SK-N-SH treated with all-trans-retinoic acid at 6 μM for 48 hours (cell line): ENCODE results near the gene KIAA0753.
"Not testable (repeated sequence)": the region's sequence is repeated elsewhere in the genome, so short reads cannot be mapped to it uniquely, and the experiment has no call there.

Experiments used
- ATAC-seq: fragments of 200-7000 bp; cut with Tn5 transposase; 3 replicates; pipeline ENCODE4 v1.9.1; 2020; ENCODE audit warnings: mild to moderate bottlenecking, moderate library complexity
- ARNTL ChIP-seq: fragments of 450-650 bp; formaldehyde crosslinking; IDR thresholded peaks from 2 replicates; pipeline ENCODE4 v1.5.0; 2020; ENCODE audit warnings: low read depth, mild to moderate bottlenecking, moderate library complexity, borderline replicate concordance
- BACH2 ChIP-seq: fragments of 250-450 bp; sonication (Bioruptor Pico); IDR thresholded peaks from 2 replicates; pipeline ENCODE4 v1.9.0; 2021; ENCODE audit warnings: mild to moderate bottlenecking, borderline replicate concordance
- CSDC2 ChIP-seq: fragments of 250-450 bp; sonication (Bioruptor Pico); IDR thresholded peaks from 2 replicates; pipeline ENCODE4 v1.5.0; 2020; ENCODE audit warnings: mild to moderate bottlenecking, moderate library complexity
- PPARA ChIP-seq: fragments of 250-450 bp; sonication (Bioruptor Pico); IDR thresholded peaks from 2 replicates; pipeline ENCODE4 v1.5.0; 2020; ENCODE audit warnings: mild to moderate bottlenecking, borderline replicate concordance
- RARB ChIP-seq: fragments of 250-450 bp; sonication (Bioruptor Pico); IDR thresholded peaks from 2 replicates; pipeline ENCODE4 v1.8.0; 2021; ENCODE audit warnings: mild to moderate bottlenecking, moderate library complexity
- SNAI2 ChIP-seq: fragments of 250-450 bp; sonication (Bioruptor Pico); IDR thresholded peaks from 2 replicates; pipeline ENCODE4 v1.5.0; 2020; ENCODE audit warnings: mild to moderate bottlenecking, moderate library complexity
- TCF4 ChIP-seq: fragments of 250-450 bp; sonication (Bioruptor Pico); IDR thresholded peaks from 2 replicates; pipeline ENCODE4 v1.8.0; 2021; ENCODE audit warnings: mild to moderate bottlenecking, moderate library complexity, borderline replicate concordance
- TOX ChIP-seq: fragments of 250-450 bp; sonication (Bioruptor Pico); IDR thresholded peaks from 2 replicates; pipeline ENCODE4 v1.8.0; 2021; ENCODE audit warnings: mild to moderate bottlenecking, moderate library complexity, borderline replicate concordance
- ZC3H10 ChIP-seq: fragments of 250-450 bp; sonication (Bioruptor Pico); IDR thresholded peaks from 2 replicates; pipeline ENCODE4 v1.5.1; 2021; ENCODE audit warnings: mild to moderate bottlenecking, moderate library complexity
- ZFP30 ChIP-seq: fragments of 450-650 bp; formaldehyde crosslinking; IDR thresholded peaks from 2 replicates; pipeline ENCODE4 v1.5.0; 2022; ENCODE audit warnings: mild to moderate bottlenecking, moderate library complexity
- ZNF565 ChIP-seq: fragments of 450-650 bp; formaldehyde crosslinking; conservative IDR thresholded peaks from 2 replicates; pipeline ENCODE4 v1.5.0; 2020; ENCODE audit warnings: low read depth, mild to moderate bottlenecking, moderate library complexity
- ZNF70 ChIP-seq: fragments of 450-650 bp; formaldehyde crosslinking; IDR thresholded peaks from 2 replicates; pipeline ENCODE4 v1.5.0; 2020; ENCODE audit warnings: mild to moderate bottlenecking, moderate library complexity
- TF ChIP-seq, protein P1 (sequence below): fragments of 250-450 bp; sonication (Bioruptor Pico); IDR thresholded peaks from 2 replicates; pipeline ENCODE4 v1.8.0; 2021; ENCODE audit warnings: low read depth, mild to moderate bottlenecking, moderate library complexity, borderline replicate concordance
- TF ChIP-seq, protein P2 (sequence below): fragments of 250-450 bp; sonication (Bioruptor Pico); IDR thresholded peaks from 2 replicates; pipeline ENCODE4 v1.5.0; 2020; ENCODE audit warnings: mild to moderate bottlenecking, moderate library complexity
- TF ChIP-seq, protein P3 (sequence below): fragments of 250-450 bp; sonication (Bioruptor Pico); IDR thresholded peaks from 2 replicates; pipeline ENCODE4 v1.5.1; 2021; ENCODE audit warnings: mild to moderate bottlenecking, moderate library complexity
- TF ChIP-seq, protein P4 (sequence below): fragments of 250-450 bp; sonication (Bioruptor Pico); IDR thresholded peaks from 2 replicates; pipeline ENCODE4 v1.5.1; 2020; ENCODE audit warnings: low read depth, mild to moderate bottlenecking, moderate library complexity
- TF ChIP-seq, protein P5 (sequence below): fragments of 250-450 bp; sonication (Bioruptor Pico); IDR thresholded peaks from 2 replicates; pipeline ENCODE4 v1.8.0; 2020; ENCODE audit warnings: mild to moderate bottlenecking, moderate library complexity, borderline replicate concordance

KIAA0753 gene

DNA sequence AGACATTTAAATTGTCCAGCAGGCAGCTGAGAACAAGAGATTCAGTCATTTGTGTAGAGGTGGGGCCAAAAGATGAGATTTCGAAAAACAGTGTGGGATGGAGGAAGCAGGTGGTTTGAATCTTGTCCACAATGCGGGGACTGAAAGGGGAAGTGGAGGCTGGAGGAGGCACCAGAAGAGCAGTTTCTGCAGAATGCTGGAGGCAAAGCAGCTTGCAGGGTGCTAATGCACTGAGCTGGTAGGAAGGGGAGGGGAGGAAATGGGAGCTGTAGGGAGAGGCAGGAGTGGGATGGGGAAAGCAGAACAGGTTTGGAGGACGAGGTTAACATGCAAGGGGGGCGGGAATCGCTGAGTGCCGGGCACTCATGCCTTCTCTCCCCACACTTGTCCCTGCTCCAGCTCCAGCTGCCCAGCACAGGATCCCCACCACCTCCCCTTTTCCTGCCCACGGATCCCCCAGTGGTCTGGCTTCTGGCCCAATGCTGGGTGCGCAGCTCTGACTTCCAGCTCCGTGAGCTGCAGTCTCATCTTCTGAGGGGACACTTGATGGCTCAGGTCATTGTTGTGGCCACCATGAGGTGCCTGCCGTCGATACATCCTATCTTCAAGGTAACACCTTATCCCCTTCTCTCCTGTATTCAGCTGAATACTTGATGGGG lies 20.4 kb upstream of the KIAA0753 start (continued):
- TF ChIP-seq, protein P1, sequence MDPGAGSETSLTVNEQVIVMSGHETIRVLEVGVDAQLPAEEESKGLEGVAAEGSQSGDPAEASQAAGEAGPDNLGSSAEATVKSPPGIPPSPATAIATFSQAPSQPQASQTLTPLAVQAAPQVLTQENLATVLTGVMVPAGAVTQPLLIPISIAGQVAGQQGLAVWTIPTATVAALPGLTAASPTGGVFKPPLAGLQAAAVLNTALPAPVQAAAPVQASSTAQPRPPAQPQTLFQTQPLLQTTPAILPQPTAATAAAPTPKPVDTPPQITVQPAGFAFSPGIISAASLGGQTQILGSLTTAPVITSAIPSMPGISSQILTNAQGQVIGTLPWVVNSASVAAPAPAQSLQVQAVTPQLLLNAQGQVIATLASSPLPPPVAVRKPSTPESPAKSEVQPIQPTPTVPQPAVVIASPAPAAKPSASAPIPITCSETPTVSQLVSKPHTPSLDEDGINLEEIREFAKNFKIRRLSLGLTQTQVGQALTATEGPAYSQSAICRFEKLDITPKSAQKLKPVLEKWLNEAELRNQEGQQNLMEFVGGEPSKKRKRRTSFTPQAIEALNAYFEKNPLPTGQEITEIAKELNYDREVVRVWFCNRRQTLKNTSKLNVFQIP (CRISPR knock-in tag), result no peak
- TF ChIP-seq ZNF565 (CRISPR knock-in tag), result no peak
- TF ChIP-seq, all 23 proteins: peak for 0

DNA sequence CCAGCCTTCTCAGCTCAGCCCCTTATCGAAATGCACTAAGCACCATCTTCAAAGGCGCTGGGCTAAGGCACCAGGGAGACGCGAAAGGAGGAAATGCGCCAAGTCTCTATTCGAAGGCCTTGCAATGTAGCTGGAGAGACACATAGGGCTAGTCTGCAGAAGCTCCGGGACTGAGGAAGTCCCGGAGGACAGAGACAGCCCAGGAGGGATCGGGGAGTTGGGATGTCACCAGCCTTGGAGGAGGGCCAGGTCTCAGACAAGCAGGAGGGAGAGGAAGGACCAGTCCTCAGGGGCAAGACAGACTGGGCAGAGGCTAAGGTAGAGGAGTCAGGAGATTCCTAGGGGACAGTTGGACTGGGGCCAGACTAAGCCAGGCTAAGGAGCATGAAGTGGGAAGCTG lies 19.6 kb upstream of the KIAA0753 start:
- peak; percentile 15; the same call in 2 of the 3 replicates for ATAC-seq
- TF ChIP-seq ZNF565 (CRISPR knock-in tag), result no peak
- TF ChIP-seq TOX (CRISPR knock-in tag), result no peak
- TF ChIP-seq, protein P2, sequence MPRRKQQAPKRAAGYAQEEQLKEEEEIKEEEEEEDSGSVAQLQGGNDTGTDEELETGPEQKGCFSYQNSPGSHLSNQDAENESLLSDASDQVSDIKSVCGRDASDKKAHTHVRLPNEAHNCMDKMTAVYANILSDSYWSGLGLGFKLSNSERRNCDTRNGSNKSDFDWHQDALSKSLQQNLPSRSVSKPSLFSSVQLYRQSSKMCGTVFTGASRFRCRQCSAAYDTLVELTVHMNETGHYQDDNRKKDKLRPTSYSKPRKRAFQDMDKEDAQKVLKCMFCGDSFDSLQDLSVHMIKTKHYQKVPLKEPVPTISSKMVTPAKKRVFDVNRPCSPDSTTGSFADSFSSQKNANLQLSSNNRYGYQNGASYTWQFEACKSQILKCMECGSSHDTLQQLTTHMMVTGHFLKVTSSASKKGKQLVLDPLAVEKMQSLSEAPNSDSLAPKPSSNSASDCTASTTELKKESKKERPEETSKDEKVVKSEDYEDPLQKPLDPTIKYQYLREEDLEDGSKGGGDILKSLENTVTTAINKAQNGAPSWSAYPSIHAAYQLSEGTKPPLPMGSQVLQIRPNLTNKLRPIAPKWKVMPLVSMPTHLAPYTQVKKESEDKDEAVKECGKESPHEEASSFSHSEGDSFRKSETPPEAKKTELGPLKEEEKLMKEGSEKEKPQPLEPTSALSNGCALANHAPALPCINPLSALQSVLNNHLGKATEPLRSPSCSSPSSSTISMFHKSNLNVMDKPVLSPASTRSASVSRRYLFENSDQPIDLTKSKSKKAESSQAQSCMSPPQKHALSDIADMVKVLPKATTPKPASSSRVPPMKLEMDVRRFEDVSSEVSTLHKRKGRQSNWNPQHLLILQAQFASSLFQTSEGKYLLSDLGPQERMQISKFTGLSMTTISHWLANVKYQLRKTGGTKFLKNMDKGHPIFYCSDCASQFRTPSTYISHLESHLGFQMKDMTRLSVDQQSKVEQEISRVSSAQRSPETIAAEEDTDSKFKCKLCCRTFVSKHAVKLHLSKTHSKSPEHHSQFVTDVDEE (CRISPR knock-in tag), result no peak
- no peak for TF ChIP-seq ARNTL (CRISPR knock-in tag)
- TF ChIP-seq RARB, result no peak
- TF ChIP-seq, protein P3, sequence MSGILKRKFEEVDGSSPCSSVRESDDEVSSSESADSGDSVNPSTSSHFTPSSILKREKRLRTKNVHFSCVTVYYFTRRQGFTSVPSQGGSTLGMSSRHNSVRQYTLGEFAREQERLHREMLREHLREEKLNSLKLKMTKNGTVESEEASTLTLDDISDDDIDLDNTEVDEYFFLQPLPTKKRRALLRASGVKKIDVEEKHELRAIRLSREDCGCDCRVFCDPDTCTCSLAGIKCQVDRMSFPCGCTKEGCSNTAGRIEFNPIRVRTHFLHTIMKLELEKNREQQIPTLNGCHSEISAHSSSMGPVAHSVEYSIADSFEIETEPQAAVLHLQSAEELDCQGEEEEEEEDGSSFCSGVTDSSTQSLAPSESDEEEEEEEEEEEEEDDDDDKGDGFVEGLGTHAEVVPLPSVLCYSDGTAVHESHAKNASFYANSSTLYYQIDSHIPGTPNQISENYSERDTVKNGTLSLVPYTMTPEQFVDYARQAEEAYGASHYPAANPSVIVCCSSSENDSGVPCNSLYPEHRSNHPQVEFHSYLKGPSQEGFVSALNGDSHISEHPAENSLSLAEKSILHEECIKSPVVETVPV, result no peak
- TF ChIP-seq TCF4 (CRISPR knock-in tag), result no peak
- no peak for TF ChIP-seq PPARA (CRISPR knock-in tag)
- TF ChIP-seq CSDC2 (CRISPR knock-in tag), result no peak
- TF ChIP-seq, protein P1 (CRISPR knock-in tag), result no peak
- no peak for TF ChIP-seq ZC3H10 (CRISPR knock-in tag)
- TF ChIP-seq, protein P4, sequence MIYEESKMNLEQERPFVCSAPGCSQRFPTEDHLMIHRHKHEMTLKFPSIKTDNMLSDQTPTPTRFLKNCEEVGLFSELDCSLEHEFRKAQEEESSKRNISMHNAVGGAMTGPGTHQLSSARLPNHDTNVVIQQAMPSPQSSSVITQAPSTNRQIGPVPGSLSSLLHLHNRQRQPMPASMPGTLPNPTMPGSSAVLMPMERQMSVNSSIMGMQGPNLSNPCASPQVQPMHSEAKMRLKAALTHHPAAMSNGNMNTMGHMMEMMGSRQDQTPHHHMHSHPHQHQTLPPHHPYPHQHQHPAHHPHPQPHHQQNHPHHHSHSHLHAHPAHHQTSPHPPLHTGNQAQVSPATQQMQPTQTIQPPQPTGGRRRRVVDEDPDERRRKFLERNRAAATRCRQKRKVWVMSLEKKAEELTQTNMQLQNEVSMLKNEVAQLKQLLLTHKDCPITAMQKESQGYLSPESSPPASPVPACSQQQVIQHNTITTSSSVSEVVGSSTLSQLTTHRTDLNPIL, result no peak
- TF ChIP-seq SNAI2 (CRISPR knock-in tag), result no peak
- no peak for TF ChIP-seq ZFP30
- TF ChIP-seq ZNF70, result no peak
- no peak for TF ChIP-seq BACH2
- TF ChIP-seq, protein P5, sequence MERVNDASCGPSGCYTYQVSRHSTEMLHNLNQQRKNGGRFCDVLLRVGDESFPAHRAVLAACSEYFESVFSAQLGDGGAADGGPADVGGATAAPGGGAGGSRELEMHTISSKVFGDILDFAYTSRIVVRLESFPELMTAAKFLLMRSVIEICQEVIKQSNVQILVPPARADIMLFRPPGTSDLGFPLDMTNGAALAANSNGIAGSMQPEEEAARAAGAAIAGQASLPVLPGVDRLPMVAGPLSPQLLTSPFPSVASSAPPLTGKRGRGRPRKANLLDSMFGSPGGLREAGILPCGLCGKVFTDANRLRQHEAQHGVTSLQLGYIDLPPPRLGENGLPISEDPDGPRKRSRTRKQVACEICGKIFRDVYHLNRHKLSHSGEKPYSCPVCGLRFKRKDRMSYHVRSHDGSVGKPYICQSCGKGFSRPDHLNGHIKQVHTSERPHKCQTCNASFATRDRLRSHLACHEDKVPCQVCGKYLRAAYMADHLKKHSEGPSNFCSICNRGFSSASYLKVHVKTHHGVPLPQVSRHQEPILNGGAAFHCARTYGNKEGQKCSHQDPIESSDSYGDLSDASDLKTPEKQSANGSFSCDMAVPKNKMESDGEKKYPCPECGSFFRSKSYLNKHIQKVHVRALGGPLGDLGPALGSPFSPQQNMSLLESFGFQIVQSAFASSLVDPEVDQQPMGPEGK (CRISPR knock-in tag), result no peak

DNA sequence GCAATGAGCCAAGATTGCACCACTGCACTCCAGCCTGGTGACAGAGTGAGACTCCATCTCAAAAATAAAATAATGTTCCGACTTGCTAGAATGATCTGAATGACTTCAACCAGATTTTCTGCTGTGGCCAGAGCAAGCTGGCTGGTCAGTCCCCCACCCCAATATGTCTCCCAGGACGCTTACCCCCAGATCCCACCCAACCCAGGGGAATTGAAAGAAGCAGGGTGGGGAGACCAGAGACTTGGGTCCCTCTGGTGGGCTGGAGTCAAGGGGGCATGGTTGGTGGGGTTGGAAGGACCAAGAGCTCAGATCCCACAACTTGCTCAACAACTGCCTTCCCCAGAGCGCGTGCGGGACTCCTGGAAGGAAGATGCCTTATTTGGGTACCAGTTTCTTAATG lies 17.9 kb upstream of the KIAA0753 start:
- not testable (repeated sequence) for ATAC-seq
